Stimulated activated CD4-positive, alpha-beta T cell treated with anti-CD3 and anti-CD28 coated beads, TNF-alpha, amount 100 ng/mL, for 48 hours (primary cell): ENCODE data around the gene PTPRCAP.
A peak's percentile ranks its signal among the peaks of the same experiment; 100 is the strongest.
"Not testable (repeated sequence)": the region's sequence is repeated elsewhere in the genome, so short reads cannot be mapped to it uniquely, and the experiment has no call there.

Experiments
- DNase-seq, 3 donors: peaks; one replicate each; pipeline ENCODE4 v3.0.0-alpha.2; 2020; ENCODE audit warnings: low read depth in 3 of 3

The PTPRCAP gene

GRCh38 chr11:67427364-67427859 is 10.1 kb downstream of the PTPRCAP start:
- DNase-seq, result not testable (repeated sequence)

GRCh38 chr11:67423891-67424613 is 13.4 kb downstream of the PTPRCAP start:
- no peak for DNase-seq

GRCh38 chr11:67423466-67423865 is 14.0 kb downstream of the PTPRCAP start:
- no peak for DNase-seq

- DNase-seq, result no peak
These were observed 14.6 kb downstream of the PTPRCAP start for GRCh38 chr11:67422891-67423290.

- no peak for DNase-seq
These were observed 16.0 kb downstream of the PTPRCAP start for GRCh38 chr11:67421430-67422031.

GRCh38 chr11:67420646-67421429 is 16.6 kb downstream of the PTPRCAP start:
- DNase-seq, result peak; percentile 96 to 99 (median 98)

- DNase-seq, result no peak
These were observed 17.3 kb downstream of the PTPRCAP start for GRCh38 chr11:67420147-67420645.

- DNase-seq, result no peak
These were observed 18.0 kb downstream of the PTPRCAP start for GRCh38 chr11:67419325-67420049.

GRCh38 chr11:67418476-67419281 is 18.8 kb downstream of the PTPRCAP start:
- no peak for DNase-seq

GRCh38 chr11:67417425-67417824 is 20.1 kb downstream of the PTPRCAP start:
- no peak for DNase-seq

GRCh38 chr11:67416416-67417335 is 20.8 kb downstream of the PTPRCAP start:
- no peak for DNase-seq

- DNase-seq, result no peak
These were observed 21.8 kb downstream of the PTPRCAP start, which contains the start of gene CARNS1 for GRCh38 chr11:67415501-67416304. Gene CARNS1 (plus strand): TSS chr11:67415678. CDS start chr11:67416200, 522 bp downstream.

GRCh38 chr11:67413266-67413849 is 24.1 kb downstream of the PTPRCAP start:
- DNase-seq, result no peak

GRCh38 chr11:67412495-67413179 is 24.8 kb downstream of the PTPRCAP start:
- no peak for DNase-seq

GRCh38 chr11:67411785-67412152 is 25.7 kb downstream of the PTPRCAP start:
- DNase-seq, result no peak

GRCh38 chr11:67410984-67411784 is 26.3 kb downstream of the PTPRCAP start:
- no peak for DNase-seq

GRCh38 chr11:67410369-67410831 is 27.1 kb downstream of the PTPRCAP start:
- no peak for DNase-seq
